IMR-90 (cell line): Measurements from ENCODE around the gene RANBP10. TPM values are rescaled to one million over a fixed set of nuclear protein-coding genes. Genes with fewer than 3 reads are reported as not detected.

Experiments used
- ATAC-seq: fragments of 200-7000 bp; cut with Tn5 transposase; 2 replicates; pipeline ENCODE4 v1.9.1; 2020; ENCODE audit warnings: low read depth, mild to moderate bottlenecking, moderate library complexity
- BruUV-seq: library from RNA; stranded (reverse); fragments of 400-500 nt; replicated peaks from 2 replicates; lab custom pipeline; 2021; lab: Mats Ljungman, UMichigan
- CTCF ChIA-PET: fragments of 300-600 bp; formaldehyde crosslinking; extraction: SDS; loops from one replicate; lab custom pipeline; 2021; ENCODE audit warnings: antibody characterized with exemption; lab: Yijun Ruan, JAX
- POLR2A ChIA-PET: fragments of 300-600 bp; sonication (Branson Sonifier 250); formaldehyde crosslinking; loops from one replicate; lab custom pipeline; 2022; ENCODE audit warnings: antibody characterized with exemption; ENCODE audit not compliant: unreplicated experiment; lab: Charles Lee
- DNase-seq: peaks from one replicate; pipeline ENCODE4 v3.0.0; 2013
- H2AFZ ChIP-seq: replicated peaks from 2 replicates; pipeline ENCODE3; 2013; ENCODE audit warnings: low read length, mild to moderate bottlenecking; ENCODE audit not compliant: poor library complexity
- H2AK5ac ChIP-seq: 2 replicates; pipeline ENCODE4 v1.6.1; 2013; ENCODE audit warnings: low read depth, low read length, inconsistent platforms
- H2AK9ac ChIP-seq: replicated peaks from 2 replicates; pipeline ENCODE3; 2013; ENCODE audit warnings: mild to moderate bottlenecking, low read depth, low read length, moderate library complexity; ENCODE audit not compliant: poor library complexity
- H2BK120ac ChIP-seq: 2 replicates; pipeline ENCODE4 v1.6.1; 2013; ENCODE audit warnings: low read depth, low read length, inconsistent platforms
- H2BK15ac ChIP-seq: 3 replicates; pipeline ENCODE4 v1.6.1; 2013; ENCODE audit warnings: low read depth, low read length, inconsistent platforms
- H2BK20ac ChIP-seq: 2 replicates; pipeline ENCODE4 v1.6.1; 2013; ENCODE audit warnings: low read depth, mild to moderate bottlenecking, inconsistent platforms, low read length, moderate library complexity
- H2BK5ac ChIP-seq: 2 replicates; pipeline ENCODE4 v1.6.1; 2013; ENCODE audit warnings: mild to moderate bottlenecking, low read depth, low read length, inconsistent platforms; ENCODE audit not compliant: poor library complexity, severe bottlenecking
- H3K14ac ChIP-seq: replicated peaks from 2 replicates; pipeline ENCODE4 v1.6.1; 2013; ENCODE audit warnings: low read depth, low read length, inconsistent platforms
- H3K18ac ChIP-seq: 2 replicates; pipeline ENCODE4 v1.6.1; 2013; ENCODE audit warnings: low read depth, low read length, control low read depth
- H3K23ac ChIP-seq: 2 replicates; pipeline ENCODE4 v1.6.1; 2013; ENCODE audit warnings: low read depth, low read length, inconsistent platforms
- H3K27ac ChIP-seq: 2 replicates; pipeline ENCODE4 v1.5.1; 2013; ENCODE audit warnings: mild to moderate bottlenecking, control low read depth, low read length; ENCODE audit not compliant: insufficient read depth
- H3K27me3 ChIP-seq: 2 replicates; pipeline ENCODE4 v1.6.1; 2013; ENCODE audit warnings: low read length; ENCODE audit not compliant: control insufficient read depth, insufficient read depth
- H3K36me3 ChIP-seq: 2 replicates; pipeline ENCODE4 v1.6.1; 2013; ENCODE audit warnings: low read length, mixed read lengths; ENCODE audit not compliant: control insufficient read depth, insufficient read depth
- H3K4ac ChIP-seq: 2 replicates; pipeline ENCODE4 v1.6.1; 2013; ENCODE audit warnings: low read depth, low read length, inconsistent platforms
- H3K4me1 ChIP-seq: 2 replicates; pipeline ENCODE4 v1.6.1; 2013; ENCODE audit warnings: low read length, mixed read lengths; ENCODE audit not compliant: control insufficient read depth, insufficient read depth
- H3K4me2 ChIP-seq: 2 replicates; pipeline ENCODE4 v1.6.1; 2013; ENCODE audit warnings: low read depth, mild to moderate bottlenecking, control low read depth, low read length, moderate library complexity
- H3K4me3 ChIP-seq: 2 replicates; pipeline ENCODE4 v1.5.1; 2013; ENCODE audit warnings: low read depth, mild to moderate bottlenecking, control low read depth, low read length, moderate library complexity; ENCODE audit not compliant: insufficient read depth
- H3K56ac ChIP-seq: 2 replicates; pipeline ENCODE4 v1.6.1; 2013; ENCODE audit warnings: low read length, inconsistent platforms; ENCODE audit not compliant: insufficient read depth; ENCODE audit errors: extremely low read depth
- H3K79me1 ChIP-seq, 2 experiments: 2 replicates each; pipeline ENCODE4 v1.6.1; 2013; ENCODE audit warnings: low read length in 2 of 2, inconsistent platforms in 1 of 2, low read depth in 1 of 2
- H3K9ac ChIP-seq: 2 replicates; pipeline ENCODE4 v1.6.1; 2013; ENCODE audit warnings: low read depth, low read length, control low read depth
- H3K9me1 ChIP-seq: 2 replicates; pipeline ENCODE4 v1.6.1; 2013; ENCODE audit warnings: low read length, inconsistent platforms; ENCODE audit not compliant: insufficient read depth
- H3K9me3 ChIP-seq: 2 replicates; pipeline ENCODE4 v1.6.1; 2013; ENCODE audit warnings: low read length; ENCODE audit not compliant: control insufficient read depth, insufficient read depth
- H4K20me1 ChIP-seq: 2 replicates; pipeline ENCODE4 v1.6.1; 2013; ENCODE audit warnings: low read length, inconsistent platforms; ENCODE audit not compliant: insufficient read depth
- H4K5ac ChIP-seq: 2 replicates; pipeline ENCODE4 v1.6.1; 2013; ENCODE audit warnings: mild to moderate bottlenecking, low read depth, low read length, control low read depth
- H4K8ac ChIP-seq, 2 experiments: 2 replicates each; pipeline ENCODE4 v1.6.1; 2013; ENCODE audit warnings: low read depth in 2 of 2, low read length in 2 of 2, control low read depth in 1 of 2, inconsistent platforms in 1 of 2
- H4K91ac ChIP-seq: 2 replicates; pipeline ENCODE4 v1.6.1; 2013; ENCODE audit warnings: low read depth, low read length, inconsistent platforms; ENCODE audit not compliant: insufficient read depth
- BHLHE40 ChIP-seq: fragments of 150-350 bp; IDR thresholded peaks from 2 replicates; pipeline ENCODE4 v1.6.1; 2016; ENCODE audit warnings: mild to moderate bottlenecking, low read depth, low read length
- MAFK ChIP-seq: IDR thresholded peaks from 2 replicates; pipeline ENCODE4 v1.6.1; 2012; ENCODE audit warnings: low read depth, low read length, improper control_type of control experiment
- MAZ ChIP-seq: IDR thresholded peaks from 2 replicates; pipeline ENCODE4 v1.6.1; 2012; ENCODE audit warnings: low read depth, mild to moderate bottlenecking, low read length, improper control_type of control experiment, moderate library complexity, borderline replicate concordance
- MXI1 ChIP-seq: IDR thresholded peaks from 2 replicates; pipeline ENCODE4 v1.6.1; 2012; ENCODE audit warnings: low read depth, mild to moderate bottlenecking, low read length, moderate library complexity, borderline replicate concordance
- RFX5 ChIP-seq: IDR thresholded peaks from 2 replicates; pipeline ENCODE4 v1.8.0; 2012; ENCODE audit warnings: low read depth, mild to moderate bottlenecking, low read length, moderate library complexity
- SMC3 ChIP-seq: fragments of 150-350 bp; IDR thresholded peaks from 2 replicates; pipeline ENCODE4 v1.6.1; 2016; ENCODE audit warnings: low read depth, mild to moderate bottlenecking, antibody characterized with exemption, low read length, moderate library complexity
- WGBS, 2 experiments: methylation state at CpG; one replicate each; pipeline versions ENCODE4 v1.1.5 to v1.1.7; 2013; ENCODE audit warnings: missing lambda C conversion rate in 2 of 2; ENCODE audit not compliant: insufficient read length in 1 of 2; ENCODE audit errors: extremely low coverage in 2 of 2; 5-methylcytosine and 5-hydroxymethylcytosine counted together
- dilution Hi-C: fragments of 300-500 bp; cut with HindIII; formaldehyde crosslinking; loops from one replicate; pipeline ENCODE4 v1.14.3; 2018; ENCODE audit warnings: low sequenced_read_pairs; ENCODE audit not compliant: unreplicated experiment
- in situ Hi-C: fragments of 300-500 bp; cut with MboI; formaldehyde crosslinking; loops from 3 replicates; pipeline ENCODE4 v1.14.3; 2019; ENCODE audit warnings: low sequenced_read_pairs, inconsistent platforms, mixed read lengths
- intact Hi-C: fragments of 100-400 bp; cut with micrococcal nuclease; formaldehyde crosslinking; loops from 2 replicates; pipeline ENCODE4 v1.10.0; 2022
- polyA plus RNA-seq, 3 experiments: library from polyadenylated mRNA; depleted of rRNA; stranded (reverse); fragments of >200 nt; gene quantifications; 2 replicates each; pipeline ENCODE4 v1.2.3, GENCODE V29; 2012; ENCODE audit warnings: low replicate concordance in 1 of 3
- total RNA-seq: library from RNA; depleted of rRNA; stranded (reverse); fragments of >200 nt; gene quantifications from 2 replicates; pipeline ENCODE4 v1.2.3, GENCODE V29; 2012
- TF ChIP-seq, protein P1 (sequence below): fragments of 150-350 bp; IDR thresholded peaks from 2 replicates; pipeline ENCODE4 v1.6.1; 2016; ENCODE audit warnings: low read depth, mild to moderate bottlenecking, low read length, moderate library complexity, borderline replicate concordance

Gene RANBP10
- total and polyA plus RNA-seq, 2 of the 4 experiments (the other 2 are of a cell fraction): 2.7 to 12.1 TPM

DNA sequence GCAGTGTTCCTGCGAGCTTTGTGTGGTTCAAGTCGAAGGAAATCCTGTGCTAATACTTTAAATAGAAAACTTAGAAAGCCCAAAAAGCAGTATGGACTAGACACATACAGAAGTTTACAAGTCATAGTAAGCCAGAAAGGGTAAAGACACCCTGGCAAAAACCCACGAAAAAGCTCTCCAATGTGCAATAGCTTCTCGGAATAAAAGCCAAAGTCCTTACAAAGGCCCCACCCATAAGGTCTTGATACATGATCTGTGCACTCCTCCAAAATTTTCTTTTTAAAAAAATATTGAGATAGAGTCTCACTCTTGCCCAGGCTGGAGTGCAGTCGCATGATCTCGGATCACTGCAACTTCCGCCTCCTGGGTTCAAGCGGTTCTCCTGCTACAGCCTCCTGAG is 129.4 kb downstream of the RANBP10 start:
- in situ Hi-C loops (no loop called here), intact Hi-C loops (loop anchor here (10.0 kb wide), 1 partner anchor 358 kb away; no protein-coding TSS in a partner anchor), dilution Hi-C loops (no loop called here)
- H3K79me1 ChIP-seq: peaks cover 0 to 17% of the 10 kb centered on the region in 2 experiments; a peak in 2 of 4 replicates
- DNase-seq (no peak), ATAC-seq (no peak)
- TF ChIP-seq SMC3: no peak
- no peak for TF ChIP-seq MAFK
- no peak for TF ChIP-seq BHLHE40
- no peak for TF ChIP-seq MAZ
- TF ChIP-seq, protein P1, sequence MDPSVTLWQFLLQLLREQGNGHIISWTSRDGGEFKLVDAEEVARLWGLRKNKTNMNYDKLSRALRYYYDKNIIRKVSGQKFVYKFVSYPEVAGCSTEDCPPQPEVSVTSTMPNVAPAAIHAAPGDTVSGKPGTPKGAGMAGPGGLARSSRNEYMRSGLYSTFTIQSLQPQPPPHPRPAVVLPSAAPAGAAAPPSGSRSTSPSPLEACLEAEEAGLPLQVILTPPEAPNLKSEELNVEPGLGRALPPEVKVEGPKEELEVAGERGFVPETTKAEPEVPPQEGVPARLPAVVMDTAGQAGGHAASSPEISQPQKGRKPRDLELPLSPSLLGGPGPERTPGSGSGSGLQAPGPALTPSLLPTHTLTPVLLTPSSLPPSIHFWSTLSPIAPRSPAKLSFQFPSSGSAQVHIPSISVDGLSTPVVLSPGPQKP: no peak
- TF ChIP-seq MXI1: no peak
- TF ChIP-seq RFX5: no peak
- ChIA-PET POLR2A (no interaction called here), CTCF (no interaction called here)
- no peak overlapping the region for H2AFZ ChIP-seq
- H4K91ac ChIP-seq: no peak overlapping the region
- no peak overlapping the region for H2BK15ac ChIP-seq
- no peaks in the 10 kb centered on the region for H3K9me3 ChIP-seq
- peaks cover 12% of the 10 kb centered on the region; the same call in 1 of the 2 replicates for H3K36me3 ChIP-seq
- no peak overlapping the region for H2AK9ac ChIP-seq
- BruUV-seq: no TSS peak
- no peak overlapping the region for H2BK120ac ChIP-seq
- H4K8ac ChIP-seq: no peak overlapping the region
- H4K20me1 ChIP-seq: 0 out of 2 replicates have a peak, but pooled peaks cover 4% of the 10 kb centered on the region
- no peak overlapping the region for H3K4ac ChIP-seq
- H3K23ac ChIP-seq: no peak overlapping the region
- no peak overlapping the region for H3K4me2 ChIP-seq
- no peak overlapping the region for H4K5ac ChIP-seq
- no CpG with 5 or more reads among the region's 8 CpGs for WGBS, 2 experiments
- no peak overlapping the region for H3K18ac ChIP-seq
- H3K9ac ChIP-seq: no peak overlapping the region
- H3K9me1 ChIP-seq: 0 out of 2 replicates have a peak, but pooled peaks cover 3% of the 10 kb centered on the region
- no peak overlapping the region for H3K4me3 ChIP-seq
- no peak overlapping the region for H3K56ac ChIP-seq
- H3K27me3 ChIP-seq: no peaks in the 10 kb centered on the region
- no peak overlapping the region for H2AK5ac ChIP-seq
- H3K27ac ChIP-seq: no peak overlapping the region
- H2BK5ac ChIP-seq: no peak overlapping the region
- no peaks in the 10 kb centered on the region for H3K4me1 ChIP-seq
- no peak overlapping the region for H2BK20ac ChIP-seq
- no peak overlapping the region for H3K14ac ChIP-seq
